GM19463 (cell line): ENCODE measurements around the gene AQR.

Source experiments
- ATAC-seq: cut with Tn5 transposase; IDR thresholded peaks from one replicate; pipeline ENCODE4 v1.9.1; 2021; ENCODE audit warnings: mild to moderate bottlenecking, moderate library complexity; ENCODE audit not compliant: unreplicated experiment

Gene AQR

DNA sequence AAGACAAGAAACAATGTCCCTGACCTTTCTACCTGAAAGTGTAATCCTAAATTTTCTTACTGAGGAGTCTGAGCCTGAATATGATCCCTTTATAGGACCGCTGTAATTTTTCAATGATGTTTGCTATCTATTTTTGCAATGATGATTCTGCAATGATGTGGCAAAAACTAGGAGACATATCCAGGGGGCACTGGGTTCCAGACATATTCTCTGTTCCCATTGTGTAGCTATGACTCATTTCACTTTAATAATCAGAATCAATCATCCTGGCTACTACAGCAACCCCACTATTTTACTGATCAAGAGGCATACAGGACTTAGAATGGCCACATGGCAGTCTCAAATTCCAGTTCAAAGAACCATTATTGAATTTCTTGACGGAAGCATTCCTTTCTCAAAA, 85.9 kb downstream of the AQR start:
- no peak for ATAC-seq

- no peak for ATAC-seq
These were observed 86.5 kb downstream of the AQR start for GRCh38 chr15:34883042-34883441.

- no peak for ATAC-seq
These were observed 90.4 kb downstream of the AQR start for GRCh38 chr15:34879107-34879506.

DNA sequence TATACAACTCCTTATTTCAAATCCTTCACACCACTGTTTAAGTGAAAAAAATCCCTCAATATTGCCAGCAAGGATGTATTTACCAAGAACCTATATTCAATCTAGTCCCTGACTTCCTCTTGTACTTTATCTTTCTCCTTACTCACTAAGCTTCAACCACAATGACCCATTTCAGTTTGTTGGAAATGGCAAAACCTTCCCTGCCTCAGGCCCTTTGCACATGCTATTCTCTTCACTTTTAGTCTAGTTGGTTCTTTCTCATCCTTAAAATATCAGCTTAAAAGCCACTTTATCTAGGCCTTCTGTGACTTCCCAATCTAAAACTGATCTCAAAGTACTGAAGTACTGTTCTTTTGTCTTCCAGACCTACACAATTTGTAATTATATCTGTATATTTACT, 92.9 kb downstream of the AQR start:
- ATAC-seq = no peak

DNA sequence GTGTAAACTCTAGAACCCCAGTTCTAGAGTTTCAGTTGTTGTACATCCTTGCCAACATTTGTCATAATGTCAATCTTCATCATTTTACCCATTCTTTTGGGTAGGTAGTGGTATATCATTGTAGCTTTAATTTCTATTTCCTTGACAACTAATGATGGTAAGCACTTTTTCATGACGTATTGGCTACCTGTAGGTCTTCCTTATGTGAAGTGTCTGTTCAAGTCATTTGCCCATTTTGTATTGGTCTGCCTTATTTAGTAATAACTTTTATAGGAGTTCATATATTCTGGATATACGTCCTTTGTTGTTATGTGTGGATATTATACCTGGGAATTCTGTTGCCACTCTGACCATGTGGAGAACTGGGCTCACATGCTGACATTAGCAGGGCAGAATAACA, 100.4 kb downstream of the AQR start:
- no peak for ATAC-seq

GRCh38 chr15:34865531-34865930, 104.0 kb downstream of the AQR start:
- no peak for ATAC-seq

- ATAC-seq = no peak
These were observed 108.3 kb downstream of the AQR start for GRCh38 chr15:34861214-34861613.

DNA sequence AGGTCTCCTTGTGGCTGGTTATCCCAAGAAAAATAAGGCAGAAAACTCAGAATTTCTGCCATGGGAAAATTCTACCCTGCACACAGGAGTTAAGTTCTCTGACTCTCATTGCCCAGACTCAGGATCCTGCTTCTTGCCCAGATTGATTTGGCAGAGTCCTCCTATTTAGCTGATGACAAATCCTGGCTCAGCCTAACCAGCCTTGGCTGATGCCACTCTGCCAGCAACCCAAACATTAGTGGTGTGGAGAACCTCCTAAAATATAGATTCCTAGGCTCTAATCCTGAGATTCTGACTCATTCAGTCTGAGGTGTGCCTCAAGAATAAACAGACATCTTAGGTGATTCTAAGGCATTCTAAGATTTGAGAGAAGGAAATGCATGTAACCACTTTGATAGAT, 113.6 kb downstream of the AQR start:
- ATAC-seq = no peak

DNA sequence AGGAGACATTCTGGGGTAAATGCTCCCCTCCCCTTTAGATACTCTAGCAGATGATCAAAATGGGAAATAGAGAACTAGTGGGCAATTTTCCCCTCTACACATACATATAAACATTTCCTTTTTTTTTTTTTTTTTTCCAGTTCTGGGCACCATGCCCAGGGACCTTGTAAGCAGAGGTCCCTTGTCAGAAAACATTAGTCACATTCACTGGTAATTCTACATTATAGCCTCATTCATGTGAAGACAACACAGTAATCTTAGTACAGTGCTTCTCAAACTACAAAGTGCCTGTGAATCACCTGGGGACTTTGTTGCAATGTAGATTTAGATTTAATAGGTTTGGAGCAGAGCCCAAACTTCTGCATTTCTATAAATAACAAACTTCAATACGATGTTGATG, 114.1 kb downstream of the AQR start:
- ATAC-seq = no peak

DNA sequence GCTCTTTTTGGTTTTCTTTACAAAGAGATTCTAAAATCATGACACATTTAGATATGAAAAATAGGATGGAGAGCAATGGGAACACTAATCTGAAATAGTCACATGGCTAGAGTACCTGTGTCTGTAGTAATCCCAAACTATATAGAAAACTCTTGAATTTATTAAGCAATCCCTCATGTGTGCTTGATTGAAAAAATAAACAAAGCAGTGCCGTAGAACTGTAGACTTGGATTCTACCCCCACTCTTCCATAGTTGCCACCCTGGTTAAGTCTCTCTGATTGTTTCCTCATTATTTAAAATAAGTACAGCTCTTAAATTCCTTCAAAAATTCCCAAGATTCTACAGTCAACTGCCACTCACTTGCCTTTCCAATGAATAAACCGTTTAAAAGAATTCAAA, 115.3 kb downstream of the AQR start:
- ATAC-seq = no peak

DNA sequence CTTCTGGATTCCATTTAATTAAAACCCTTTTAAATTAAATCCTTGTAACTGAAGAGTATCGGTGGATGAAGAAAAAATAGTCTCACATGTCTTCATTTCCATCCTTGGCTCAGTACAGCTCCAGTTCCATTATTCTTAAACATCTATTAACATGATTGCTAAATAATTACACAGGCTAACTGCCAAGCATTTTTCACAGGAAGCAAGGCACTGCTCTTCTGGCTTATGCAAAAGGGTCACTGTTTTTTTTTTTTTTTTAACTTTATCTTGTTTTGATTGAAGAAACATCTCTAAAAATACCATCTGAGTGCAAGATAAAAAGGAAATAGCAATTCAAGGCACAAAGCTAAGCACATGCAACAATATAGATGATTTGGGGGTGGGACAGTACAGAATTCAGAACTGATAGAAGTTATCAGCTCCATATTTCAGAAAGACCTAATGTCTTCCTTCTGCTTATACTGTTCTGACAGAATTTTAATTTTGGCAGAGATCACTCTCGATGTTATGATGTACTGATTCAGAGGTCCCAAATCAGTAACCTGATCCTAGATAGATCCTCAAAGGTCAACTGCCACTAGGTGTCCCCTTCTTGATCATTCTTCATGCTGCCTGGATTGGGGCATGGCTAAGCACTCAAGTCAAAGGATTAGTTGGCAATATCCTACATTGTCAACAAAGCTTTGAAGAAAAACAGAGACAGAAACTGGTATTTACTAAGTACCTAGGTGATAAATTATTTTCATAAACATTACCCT, 116.4 kb downstream of the AQR start:
- ATAC-seq = no peak

GRCh38 chr15:34851751-34852150, 117.8 kb downstream of the AQR start:
- no peak for ATAC-seq

GRCh38 chr15:34851007-34851406, 118.5 kb downstream of the AQR start:
- no peak for ATAC-seq

DNA sequence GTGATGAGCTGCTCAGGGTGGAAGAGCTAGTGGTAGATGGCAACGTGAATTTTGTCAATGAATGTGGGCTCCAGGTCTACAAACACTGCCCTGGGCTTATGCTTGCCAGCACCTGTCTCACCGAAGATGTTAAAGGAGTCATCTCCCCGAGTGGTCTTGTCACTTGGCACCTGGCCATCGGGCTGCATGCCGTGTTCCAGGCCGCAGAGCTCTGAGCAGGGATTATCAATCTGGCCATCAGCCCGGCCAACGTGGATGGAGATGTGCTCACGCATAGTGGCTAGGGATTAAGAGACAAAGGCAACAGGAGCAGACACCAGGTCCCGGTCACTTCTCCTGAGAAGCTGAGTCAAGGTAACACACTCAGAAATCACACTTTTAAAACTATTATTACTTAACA, 119.4 kb downstream of the AQR start:
- ATAC-seq = no peak

DNA sequence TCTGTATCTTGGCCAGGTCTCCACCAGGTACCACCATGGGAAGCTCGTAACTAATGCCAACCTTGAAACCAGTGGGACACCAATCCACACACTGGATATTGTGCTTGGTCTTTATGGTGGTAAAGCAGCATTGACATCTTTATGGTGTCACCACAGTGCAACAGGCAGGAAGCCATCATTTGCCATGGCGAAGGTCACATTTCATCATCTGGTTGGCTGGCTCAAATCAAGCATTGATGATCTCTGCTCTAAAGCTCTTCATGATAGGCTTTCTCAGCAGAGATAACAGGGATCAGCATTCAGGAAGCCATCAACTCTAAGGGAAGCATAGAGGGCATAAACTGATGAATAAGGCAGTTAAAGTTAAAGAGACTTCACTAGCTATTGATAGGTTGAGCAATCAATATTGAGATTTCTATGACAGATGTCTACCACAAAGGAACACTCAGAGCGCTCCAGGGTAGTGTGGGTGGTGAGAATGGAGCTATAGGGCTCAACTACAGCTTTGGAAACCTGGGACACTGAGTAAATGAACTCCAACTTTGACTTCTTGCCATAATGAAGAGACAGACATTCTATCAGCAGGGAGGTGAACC, 120.1 kb downstream of the AQR start:
- ATAC-seq = no peak

- ATAC-seq = no peak
These were observed 121.9 kb downstream of the AQR start for GRCh38 chr15:34847598-34847997.

GRCh38 chr15:34841262-34841725, 128.2 kb downstream of the AQR start:
- ATAC-seq = no peak

GRCh38 chr15:34838282-34838681, 131.3 kb downstream of the AQR start:
- no peak for ATAC-seq

DNA sequence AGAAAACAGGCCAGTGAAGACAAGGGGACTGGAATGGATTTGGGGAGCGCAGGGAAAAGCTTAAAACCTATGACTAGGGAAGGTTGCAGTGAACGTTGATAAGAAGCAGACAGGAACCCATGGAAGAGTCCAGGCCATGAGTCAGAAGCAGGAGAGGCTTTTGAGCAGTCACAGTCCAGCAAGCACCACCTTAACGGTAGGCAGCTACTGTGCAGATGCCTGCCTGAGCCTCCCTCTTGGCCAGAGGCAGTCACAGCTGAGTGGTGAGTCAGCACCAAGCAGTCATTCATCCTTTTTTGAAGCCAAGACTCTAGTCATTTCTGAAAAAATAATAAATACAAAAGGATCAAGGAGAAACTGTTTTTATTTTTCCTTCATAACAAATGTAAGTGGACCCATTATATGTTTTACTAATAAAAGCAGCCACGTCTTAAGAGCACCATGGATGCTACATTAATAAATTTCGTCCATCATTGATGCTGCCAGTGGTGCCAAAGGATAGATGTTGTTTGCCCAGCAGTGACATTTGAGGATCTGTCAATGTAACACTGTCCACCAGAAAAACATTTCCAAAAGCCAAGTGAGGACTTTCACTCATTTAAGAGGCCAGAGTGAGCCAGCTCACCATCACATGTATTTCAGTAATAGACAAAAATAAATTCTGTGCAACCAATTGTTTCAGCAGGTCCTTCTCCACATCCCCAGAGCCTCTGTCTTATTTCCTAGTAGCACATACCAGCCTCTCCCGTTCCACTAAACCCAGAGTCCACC, 132.1 kb downstream of the AQR start:
- ATAC-seq = no peak

GRCh38 chr15:34828145-34828911, 141.2 kb downstream of the AQR start:
- no peak for ATAC-seq

DNA sequence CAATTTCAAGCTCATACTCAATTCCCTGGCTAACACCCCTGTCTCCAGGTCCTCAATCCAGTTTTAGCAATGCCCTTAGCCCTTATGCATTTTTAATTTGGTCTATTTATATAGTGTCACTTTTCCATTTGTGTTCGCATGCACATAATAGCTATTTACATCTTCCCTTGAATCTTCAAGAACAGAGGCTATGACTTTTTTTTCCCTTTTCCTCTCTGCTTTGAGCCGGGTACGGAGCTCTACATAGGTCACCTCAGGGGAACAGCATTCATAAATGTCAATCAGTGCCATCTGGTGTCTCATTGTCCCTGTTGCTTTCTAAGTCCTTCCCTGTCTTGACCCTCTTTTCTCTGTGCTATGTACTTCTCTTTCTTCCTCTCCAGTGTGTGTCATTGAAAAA, 147.7 kb downstream of the AQR start:
- no peak for ATAC-seq
